HL-60/S4 (cell line): ENCODE measurements around the gene DHPS.

Experiments used
- in situ Hi-C: fragments of 300-500 bp; cut with MboI; formaldehyde crosslinking; loops from 2 replicates; pipeline ENCODE4 v1.14.3; 2022; ENCODE audit warnings: low sequenced_read_pairs

The DHPS gene

GRCh38 chr19:12675940-12676339 is 5.7 kb downstream of the DHPS start:
- in situ Hi-C loops = loop anchor here (10.0 kb wide), 1 partner anchor 111 kb away; no protein-coding TSS in a partner anchor

- in situ Hi-C loops = loop anchor here (10.0 kb wide), 1 partner anchor 111 kb away; no protein-coding TSS in a partner anchor
Measured at GRCh38 chr19:12675399-12675798, 6.3 kb downstream of the DHPS start.

- in situ Hi-C loops = loop anchor here (10.0 kb wide), 1 partner anchor 108 kb away; no protein-coding TSS in a partner anchor
Measured at GRCh38 chr19:12672744-12673143, 8.9 kb downstream of the DHPS start.

GRCh38 chr19:12670159-12670928 is 11.3 kb downstream of the DHPS start:
- in situ Hi-C loops = loop anchor here (10.0 kb wide), 1 partner anchor 106 kb away; no protein-coding TSS in a partner anchor

GRCh38 chr19:12669270-12670158 is 12.2 kb downstream of the DHPS start:
- in situ Hi-C loops = loop anchor here (10.0 kb wide), 1 partner anchor 105 kb away; no protein-coding TSS in a partner anchor

- in situ Hi-C loops = no loop called here
Measured at GRCh38 chr19:12668932-12669269, 12.8 kb downstream of the DHPS start.

- in situ Hi-C loops = no loop called here
Measured at GRCh38 chr19:12668346-12668745, 13.3 kb downstream of the DHPS start.

- in situ Hi-C loops = no loop called here
Measured at GRCh38 chr19:12667731-12668302, 13.9 kb downstream of the DHPS start.

- in situ Hi-C loops = no loop called here
Measured at GRCh38 chr19:12666265-12667048, 15.2 kb downstream of the DHPS start, which contains the start of the genes MAN2B1 and WDR83. TSS of gene MAN2B1 (minus strand) at chr19:12666742. CDS start at chr19:12666701, 41 bp downstream. TSS of gene WDR83 (plus strand) at chr19:12666807. CDS start at chr19:12669791, 2,984 bp downstream.

- in situ Hi-C loops = no loop called here
Measured at GRCh38 chr19:12665671-12666264, 15.9 kb downstream of the DHPS start.

GRCh38 chr19:12665281-12665573 is 16.5 kb downstream of the DHPS start:
- in situ Hi-C loops = no loop called here

- in situ Hi-C loops = no loop called here
Measured at GRCh38 chr19:12664406-12665280, 17.0 kb downstream of the DHPS start.

- in situ Hi-C loops = no loop called here
Measured at GRCh38 chr19:12660980-12661379, 20.7 kb downstream of the DHPS start.

GRCh38 chr19:12657966-12658365 is 23.7 kb downstream of the DHPS start:
- in situ Hi-C loops = no loop called here

- in situ Hi-C loops = no loop called here
Measured at GRCh38 chr19:12656899-12657571, 24.6 kb downstream of the DHPS start.

GRCh38 chr19:12655546-12655945 is 26.1 kb downstream of the DHPS start:
- in situ Hi-C loops = no loop called here

GRCh38 chr19:12652219-12652618 is 29.5 kb downstream of the DHPS start:
- in situ Hi-C loops = no loop called here

- in situ Hi-C loops = no loop called here
Measured at GRCh38 chr19:12649941-12650340, 31.7 kb downstream of the DHPS start.

GRCh38 chr19:12648088-12648487 is 33.6 kb downstream of the DHPS start:
- in situ Hi-C loops = no loop called here
